HEK293 (cell line): ENCODE results near the gene WWC1.

Experiments
- CTCF ChIA-PET: fragments of 350-600 bp; formaldehyde crosslinking; extraction: SDS; loops from one replicate; lab custom pipeline; 2021; ENCODE audit warnings: antibody characterized with exemption; lab: Yijun Ruan, JAX
- POLR2A ChIA-PET: fragments of 300-600 bp; formaldehyde crosslinking; extraction: SDS; loops from one replicate; lab custom pipeline; 2020; ENCODE audit warnings: antibody characterized with exemption, inconsistent platforms; lab: Yijun Ruan, JAX
- H3K27ac ChIP-seq: fragments of 200-500 bp; sonication (Bioruptor generic); 2 replicates; pipeline ENCODE4 v1.5.1; 2014; ENCODE audit warnings: low read depth, low read length, control low read depth, inconsistent platforms; ENCODE audit errors: extremely low read depth
- H3K36me3 ChIP-seq, 2 experiments: fragments of 200-500 bp in 1 of 2; sonication (Bioruptor generic) in 1 of 2; 1 replicate in 1 of 2; 2 replicates in 1 of 2; pipeline ENCODE4 v1.5.1; 2014 to 2017; ENCODE audit warnings: inconsistent platforms in 2 of 2, low read length in 2 of 2; ENCODE audit not compliant: control insufficient read depth in 2 of 2, insufficient read depth in 1 of 2
- H3K4me1 ChIP-seq: fragments of 200-500 bp; sonication (Bioruptor generic); 2 replicates; pipeline ENCODE4 v1.5.1; 2014; ENCODE audit warnings: mild to moderate bottlenecking, low read length, inconsistent platforms; ENCODE audit not compliant: control insufficient read depth, insufficient read depth
- H3K4me3 ChIP-seq: 2 replicates; pipeline ENCODE4 v1.5.1; 2011; ENCODE audit warnings: low read depth, mild to moderate bottlenecking, control low read depth, low read length, moderate library complexity
- H3K9me3 ChIP-seq: fragments of 200-500 bp; sonication (Bioruptor generic); 2 replicates; pipeline ENCODE4 v1.5.1; 2014; ENCODE audit warnings: low read depth, low read length, inconsistent platforms; ENCODE audit not compliant: control insufficient read depth, insufficient read depth
- EGR2 ChIP-seq: fragments of 450-650 bp; formaldehyde crosslinking; IDR thresholded peaks from 2 replicates; pipeline ENCODE4 v1.5.1; 2016; ENCODE audit warnings: low read depth, missing biosample characterization, missing genetic modification characterization
- GLIS1 ChIP-seq: fragments of 450-650 bp; formaldehyde crosslinking; IDR thresholded peaks from 2 replicates; pipeline ENCODE4 v1.5.1; 2016; ENCODE audit warnings: missing biosample characterization, missing genetic modification characterization
- HOXA7 ChIP-seq: sonication (generic); formaldehyde crosslinking; IDR thresholded peaks from 2 replicates; pipeline ENCODE4 v1.8.1; 2022; ENCODE audit warnings: missing genetic modification reagents, borderline replicate concordance
- KLF9 ChIP-seq: fragments of 450-650 bp; formaldehyde crosslinking; IDR thresholded peaks from 2 replicates; pipeline ENCODE4 v1.5.1; 2016; ENCODE audit warnings: missing biosample characterization, missing genetic modification characterization, low read depth
- ZBTB17 ChIP-seq: fragments of 450-650 bp; formaldehyde crosslinking; IDR thresholded peaks from 2 replicates; pipeline ENCODE4 v1.5.1; 2016; ENCODE audit warnings: missing biosample characterization, missing genetic modification characterization
- ZBTB8A ChIP-seq: fragments of 450-650 bp; formaldehyde crosslinking; IDR thresholded peaks from 2 replicates; pipeline ENCODE4 v1.5.1; 2016; ENCODE audit warnings: missing biosample characterization, missing genetic modification characterization
- ZFHX2 ChIP-seq: fragments of 450-650 bp; formaldehyde crosslinking; conservative IDR thresholded peaks from 2 replicates; pipeline ENCODE4 v1.5.1; 2016; ENCODE audit warnings: missing biosample characterization, missing genetic modification characterization
- ZFP3 ChIP-seq: fragments of 450-650 bp; formaldehyde crosslinking; IDR thresholded peaks from 2 replicates; pipeline ENCODE4 v1.5.1; 2016; ENCODE audit warnings: low read depth, missing biosample characterization, missing genetic modification characterization
- ZNF132 ChIP-seq: fragments of 450-650 bp; formaldehyde crosslinking; IDR thresholded peaks from 2 replicates; pipeline ENCODE4 v1.5.1; 2017; ENCODE audit warnings: missing biosample characterization, missing genetic modification characterization, borderline replicate concordance
- ZNF140 ChIP-seq: fragments of 450-650 bp; formaldehyde crosslinking; IDR thresholded peaks from 2 replicates; pipeline ENCODE4 v1.5.1; 2016; ENCODE audit warnings: missing biosample characterization, missing genetic modification characterization
- ZNF146 ChIP-seq: fragments of 450-650 bp; formaldehyde crosslinking; IDR thresholded peaks from 2 replicates; pipeline ENCODE4 v1.5.1; 2016; ENCODE audit warnings: missing biosample characterization, missing genetic modification characterization
- ZNF311 ChIP-seq: fragments of 450-650 bp; formaldehyde crosslinking; IDR thresholded peaks from 2 replicates; pipeline ENCODE4 v1.5.1; 2017; ENCODE audit warnings: missing biosample characterization, missing genetic modification characterization, borderline replicate concordance
- ZNF473 ChIP-seq: fragments of 450-650 bp; formaldehyde crosslinking; IDR thresholded peaks from 2 replicates; pipeline ENCODE4 v1.5.1; 2017; ENCODE audit warnings: missing biosample characterization, missing genetic modification characterization
- ZNF558 ChIP-seq: fragments of 450-650 bp; formaldehyde crosslinking; IDR thresholded peaks from 2 replicates; pipeline ENCODE4 v1.5.1; 2016; ENCODE audit warnings: missing biosample characterization, missing genetic modification characterization
- ZNF560 ChIP-seq: fragments of 450-650 bp; formaldehyde crosslinking; IDR thresholded peaks from 2 replicates; pipeline ENCODE4 v1.5.1; 2017; ENCODE audit warnings: missing biosample characterization, missing genetic modification characterization, borderline replicate concordance
- ZNF580 ChIP-seq: fragments of 450-650 bp; formaldehyde crosslinking; IDR thresholded peaks from 2 replicates; pipeline ENCODE4 v1.5.1; 2016; ENCODE audit warnings: missing biosample characterization, missing genetic modification characterization
- ZNF585B ChIP-seq: fragments of 450-650 bp; formaldehyde crosslinking; IDR thresholded peaks from 2 replicates; pipeline ENCODE4 v1.5.1; 2016; ENCODE audit warnings: missing biosample characterization, missing genetic modification characterization
- ZNF677 ChIP-seq: fragments of 450-650 bp; IDR thresholded peaks from 2 replicates; pipeline ENCODE4 v1.5.0; 2018; ENCODE audit warnings: missing biosample characterization, mild to moderate bottlenecking, missing genetic modification characterization, moderate library complexity
- ZNF837 ChIP-seq: fragments of 450-650 bp; formaldehyde crosslinking; IDR thresholded peaks from 2 replicates; pipeline ENCODE4 v1.5.1; 2016; ENCODE audit warnings: missing biosample characterization, missing genetic modification characterization
- TF ChIP-seq, protein P1 (sequence below): fragments of 450-650 bp; formaldehyde crosslinking; IDR thresholded peaks from 2 replicates; pipeline ENCODE4 v1.5.1; 2017; ENCODE audit warnings: missing biosample characterization, missing genetic modification characterization
- TF ChIP-seq, protein P2 (sequence below): fragments of 450-650 bp; formaldehyde crosslinking; IDR thresholded peaks from 2 replicates; pipeline ENCODE4 v1.5.1; 2016; ENCODE audit warnings: missing biosample characterization, missing genetic modification characterization

Gene WWC1

GRCh38 chr5:168274406-168274805 is 17.0 kb upstream of the WWC1 start:
- TF ChIP-seq ZNF140 (tag by site-specific recombination) (no peak), ZNF580 (no peak), ZNF146 (tag by site-specific recombination) (no peak), ZNF132 (tag by site-specific recombination) (no peak), ZNF473 (tag by site-specific recombination) (no peak), ZNF560 (no peak), ZBTB17 (tag by site-specific recombination) (no peak), ZFP3 (tag by site-specific recombination) (no peak), ZNF558 (tag by site-specific recombination) (no peak), ZNF677 (tag by site-specific recombination) (no peak), ZNF585B (tag by site-specific recombination) (no peak), ZBTB8A (no peak)
- TF ChIP-seq, protein P1, sequence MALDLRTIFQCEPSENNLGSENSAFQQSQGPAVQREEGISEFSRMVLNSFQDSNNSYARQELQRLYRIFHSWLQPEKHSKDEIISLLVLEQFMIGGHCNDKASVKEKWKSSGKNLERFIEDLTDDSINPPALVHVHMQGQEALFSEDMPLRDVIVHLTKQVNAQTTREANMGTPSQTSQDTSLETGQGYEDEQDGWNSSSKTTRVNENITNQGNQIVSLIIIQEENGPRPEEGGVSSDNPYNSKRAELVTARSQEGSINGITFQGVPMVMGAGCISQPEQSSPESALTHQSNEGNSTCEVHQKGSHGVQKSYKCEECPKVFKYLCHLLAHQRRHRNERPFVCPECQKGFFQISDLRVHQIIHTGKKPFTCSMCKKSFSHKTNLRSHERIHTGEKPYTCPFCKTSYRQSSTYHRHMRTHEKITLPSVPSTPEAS = no peak
- no peaks in the 10 kb centered on the region for H3K9me3 ChIP-seq
- no peak overlapping the region for H3K4me3 ChIP-seq
- CTCF ChIA-PET = interaction anchor here (1.1 kb wide), 1 partner anchor 43 kb away, joined by 4 read pairs; no protein-coding TSS in a partner anchor
- H3K27ac ChIP-seq = no peak overlapping the region
- POLR2A ChIA-PET = no interaction called here
- peaks cover 6% of the 10 kb centered on the region for H3K4me1 ChIP-seq
- H3K36me3 ChIP-seq = no peaks in the 10 kb centered on the region

DNA sequence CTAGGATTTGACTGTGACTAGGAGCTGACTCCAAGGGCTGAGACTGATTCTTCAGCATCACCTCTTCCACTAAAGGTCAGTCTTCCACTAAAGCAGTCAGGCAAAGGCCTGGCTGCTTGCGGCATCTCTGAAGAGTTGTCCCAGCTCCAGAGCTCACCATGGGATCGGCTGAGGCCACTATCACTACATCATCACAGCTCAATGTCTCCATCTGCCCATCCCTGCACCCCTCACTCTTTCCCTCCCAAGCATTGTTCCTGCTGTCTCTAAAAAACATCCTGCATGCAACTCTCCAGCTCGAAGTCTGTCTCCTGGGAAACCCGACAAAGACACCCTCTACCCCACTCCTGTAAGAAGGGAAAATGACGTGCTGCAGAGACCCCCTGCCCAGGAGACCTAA is 15.5 kb upstream of the WWC1 start:
- H3K4me3 ChIP-seq = no peak overlapping the region
- no peak overlapping the region for H3K27ac ChIP-seq
- no peaks in the 10 kb centered on the region for H3K9me3 ChIP-seq
- TF ChIP-seq KLF9 (tag by site-specific recombination) (no peak), GLIS1 (tag by site-specific recombination) (no peak), ZNF837 (tag by site-specific recombination) (no peak)
- TF ChIP-seq, protein P2, sequence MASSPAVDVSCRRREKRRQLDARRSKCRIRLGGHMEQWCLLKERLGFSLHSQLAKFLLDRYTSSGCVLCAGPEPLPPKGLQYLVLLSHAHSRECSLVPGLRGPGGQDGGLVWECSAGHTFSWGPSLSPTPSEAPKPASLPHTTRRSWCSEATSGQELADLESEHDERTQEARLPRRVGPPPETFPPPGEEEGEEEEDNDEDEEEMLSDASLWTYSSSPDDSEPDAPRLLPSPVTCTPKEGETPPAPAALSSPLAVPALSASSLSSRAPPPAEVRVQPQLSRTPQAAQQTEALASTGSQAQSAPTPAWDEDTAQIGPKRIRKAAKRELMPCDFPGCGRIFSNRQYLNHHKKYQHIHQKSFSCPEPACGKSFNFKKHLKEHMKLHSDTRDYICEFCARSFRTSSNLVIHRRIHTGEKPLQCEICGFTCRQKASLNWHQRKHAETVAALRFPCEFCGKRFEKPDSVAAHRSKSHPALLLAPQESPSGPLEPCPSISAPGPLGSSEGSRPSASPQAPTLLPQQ (tag by site-specific recombination) = no peak
- TF ChIP-seq, all 188 proteins: peak for 0
- H3K36me3 ChIP-seq = no peaks in the 10 kb centered on the region
- POLR2A ChIA-PET = no interaction called here
- no peaks in the 10 kb centered on the region for H3K4me1 ChIP-seq
- CTCF ChIA-PET = interaction anchor here (1.3 kb wide), 1 partner anchor 15 kb away, joined by 4 read pairs; no protein-coding TSS in a partner anchor

- no peak for TF ChIP-seq ZNF311 (tag by site-specific recombination)
- TF ChIP-seq EGR2 (tag by site-specific recombination) = peak; percentile 85
- TF ChIP-seq ZFHX2 (tag by site-specific recombination) = peak; percentile 86
- TF ChIP-seq HOXA7 (CRISPR knock-in tag) = no peak
- no peaks in the 10 kb centered on the region for H3K36me3 ChIP-seq
- H3K27ac ChIP-seq = no peak overlapping the region
- H3K4me1 ChIP-seq = no peaks in the 10 kb centered on the region
- POLR2A ChIA-PET = interaction anchor here (1.0 kb wide), 1 partner anchor 11 kb away, joined by 3 read pairs; no protein-coding TSS in a partner anchor
- no peak overlapping the region for H3K4me3 ChIP-seq
- CTCF ChIA-PET = interaction anchor here (1.1 to 1.4 kb wide), 2 partner anchors 12 to 13 kb away, joined by 3 to 5 read pairs; no protein-coding TSS in a partner anchor
- H3K9me3 ChIP-seq = no peaks in the 10 kb centered on the region
These were observed 9.3 kb upstream of the WWC1 start for GRCh38 chr5:168282120-168282519.
